GM12872 (cell line): ENCODE measurements around the gene RGL1.

Experiments
- TF ChIP-seq, protein P1 (sequence below): IDR thresholded peaks from 3 replicates; pipeline ENCODE4 v1.5.1; 2011; ENCODE audit warnings: low read depth, mild to moderate bottlenecking, low read length, moderate library complexity; ENCODE audit not compliant: insufficient read depth

Gene RGL1

DNA sequence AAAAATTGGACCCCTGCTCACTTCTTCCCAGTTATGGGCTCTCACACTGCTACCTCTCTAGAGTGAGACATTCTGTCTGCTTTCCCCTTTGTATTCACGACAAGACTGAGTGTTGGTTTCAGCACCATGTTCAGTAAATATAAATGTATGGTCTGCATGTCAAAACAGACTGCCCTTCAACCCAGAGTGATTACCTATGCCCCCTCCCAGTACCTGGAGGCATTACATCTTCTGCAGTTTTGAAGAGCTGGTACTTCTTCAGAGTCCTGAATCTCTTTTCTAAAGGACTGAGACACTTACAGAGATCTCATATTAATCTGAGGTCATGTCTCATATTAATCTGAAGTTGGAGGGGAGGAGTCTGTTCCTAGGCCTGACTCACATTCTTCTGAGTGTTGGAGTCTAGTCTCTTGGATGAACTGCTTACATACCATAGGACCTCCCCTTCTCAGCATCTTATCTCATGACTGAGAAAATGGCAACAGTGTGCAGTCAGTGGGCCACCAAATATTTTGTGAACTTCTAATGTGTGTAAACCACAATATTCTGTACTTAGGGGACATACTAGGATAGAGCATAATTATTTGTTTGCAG, 80.3 kb downstream of the RGL1 start:
- TF ChIP-seq, protein P1, sequence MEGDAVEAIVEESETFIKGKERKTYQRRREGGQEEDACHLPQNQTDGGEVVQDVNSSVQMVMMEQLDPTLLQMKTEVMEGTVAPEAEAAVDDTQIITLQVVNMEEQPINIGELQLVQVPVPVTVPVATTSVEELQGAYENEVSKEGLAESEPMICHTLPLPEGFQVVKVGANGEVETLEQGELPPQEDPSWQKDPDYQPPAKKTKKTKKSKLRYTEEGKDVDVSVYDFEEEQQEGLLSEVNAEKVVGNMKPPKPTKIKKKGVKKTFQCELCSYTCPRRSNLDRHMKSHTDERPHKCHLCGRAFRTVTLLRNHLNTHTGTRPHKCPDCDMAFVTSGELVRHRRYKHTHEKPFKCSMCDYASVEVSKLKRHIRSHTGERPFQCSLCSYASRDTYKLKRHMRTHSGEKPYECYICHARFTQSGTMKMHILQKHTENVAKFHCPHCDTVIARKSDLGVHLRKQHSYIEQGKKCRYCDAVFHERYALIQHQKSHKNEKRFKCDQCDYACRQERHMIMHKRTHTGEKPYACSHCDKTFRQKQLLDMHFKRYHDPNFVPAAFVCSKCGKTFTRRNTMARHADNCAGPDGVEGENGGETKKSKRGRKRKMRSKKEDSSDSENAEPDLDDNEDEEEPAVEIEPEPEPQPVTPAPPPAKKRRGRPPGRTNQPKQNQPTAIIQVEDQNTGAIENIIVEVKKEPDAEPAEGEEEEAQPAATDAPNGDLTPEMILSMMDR = no peak

DNA sequence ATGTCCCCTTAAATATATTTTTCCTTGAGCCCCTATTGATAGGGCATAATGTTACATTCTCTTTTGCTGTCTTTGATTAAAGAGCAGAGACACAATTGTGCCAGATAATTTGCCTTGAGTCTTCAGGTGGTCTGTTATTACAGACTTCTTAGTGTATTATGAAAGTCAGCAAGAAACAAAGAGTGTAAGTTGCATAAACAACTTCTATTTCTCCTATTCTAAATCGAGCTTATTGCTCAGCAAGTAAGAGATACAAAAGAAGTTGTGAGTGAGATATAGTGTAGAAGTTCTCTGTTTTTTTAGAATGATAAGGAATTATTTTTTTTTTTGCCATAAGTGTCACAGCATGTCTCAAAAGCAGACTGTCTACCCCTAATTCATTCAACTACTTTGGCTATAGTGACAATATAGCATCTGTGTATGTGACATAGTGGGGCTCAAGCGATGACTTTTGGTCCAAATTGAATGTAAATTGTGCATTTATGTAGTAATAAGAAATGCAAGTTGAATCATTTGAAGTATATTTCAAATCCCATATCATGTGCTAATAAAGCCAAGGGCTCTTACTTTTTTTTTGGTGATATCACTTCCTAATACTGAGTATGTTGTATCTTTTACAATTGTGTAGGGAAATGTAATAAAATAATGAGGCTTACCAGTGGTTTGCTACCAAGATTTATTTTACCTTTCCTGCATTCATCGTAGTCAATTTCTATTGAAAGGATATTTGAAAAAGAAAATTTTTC, 81.3 kb downstream of the RGL1 start:
- TF ChIP-seq, protein P1 = no peak

DNA sequence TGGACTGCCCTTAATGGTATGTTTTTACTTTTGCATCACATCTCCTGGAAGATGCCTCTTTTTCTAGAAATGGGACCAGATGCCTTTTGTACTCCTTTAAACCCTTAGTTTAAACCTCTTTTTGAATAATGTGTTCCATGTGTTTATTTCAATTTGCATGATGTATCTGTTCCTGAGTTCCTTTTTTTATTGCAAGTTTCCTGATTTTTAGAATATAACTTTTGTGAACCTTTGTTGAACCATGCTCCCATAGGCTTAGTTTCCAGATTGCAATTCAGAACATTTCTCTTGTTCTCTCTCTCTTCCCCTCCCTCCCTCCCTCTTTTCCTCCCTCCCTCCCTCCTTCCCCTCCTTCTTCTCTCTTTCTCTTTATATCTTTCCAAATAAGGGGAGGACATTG, 81.9 kb downstream of the RGL1 start:
- TF ChIP-seq, protein P1 = no peak

DNA sequence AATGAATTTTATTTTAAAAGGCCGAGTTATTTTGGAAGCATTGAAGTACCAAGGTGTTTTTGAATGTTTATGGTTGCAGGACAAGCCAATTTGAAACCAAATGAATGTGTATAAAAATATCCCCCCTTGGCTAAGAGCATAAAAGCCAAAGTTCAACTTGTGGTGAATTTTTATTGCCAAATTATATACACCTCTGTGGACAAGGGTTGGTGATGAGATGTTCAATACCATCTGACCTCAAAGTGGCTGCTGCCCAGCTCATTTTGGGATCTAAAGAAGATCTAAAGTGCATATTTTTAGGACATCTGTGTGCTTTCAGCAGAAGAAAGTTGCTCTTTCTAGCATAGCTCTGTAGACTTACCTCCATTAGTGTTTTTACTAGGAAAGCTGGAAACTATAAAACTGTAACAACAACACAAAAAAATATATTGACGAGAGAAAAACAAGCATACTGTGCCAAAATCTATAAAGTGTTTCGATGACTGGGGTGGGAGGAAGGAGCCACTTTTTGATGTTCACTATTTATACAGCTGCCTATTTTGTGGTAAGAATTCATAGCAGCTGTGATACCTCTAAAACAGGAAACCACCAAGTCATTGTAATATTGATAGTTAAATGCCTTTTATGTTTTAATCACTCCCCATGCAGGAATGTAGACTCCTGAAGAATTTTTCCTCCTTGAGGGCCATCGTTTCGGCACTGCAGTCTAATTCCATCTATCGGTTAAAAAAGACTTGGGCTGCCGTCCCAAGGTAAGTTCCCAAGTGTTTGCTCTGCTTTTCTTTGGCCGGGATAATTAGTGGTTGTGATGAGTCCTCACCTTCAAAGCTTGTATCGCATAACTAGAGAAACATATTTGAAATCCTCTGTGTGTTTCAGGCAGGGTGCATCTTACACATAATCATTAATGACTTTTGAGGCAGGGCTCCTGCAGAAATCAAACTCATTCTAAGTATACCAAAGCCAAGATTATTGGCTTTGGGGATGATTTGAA, 83.2 kb downstream of the RGL1 start:
- TF ChIP-seq, protein P1 = no peak

DNA sequence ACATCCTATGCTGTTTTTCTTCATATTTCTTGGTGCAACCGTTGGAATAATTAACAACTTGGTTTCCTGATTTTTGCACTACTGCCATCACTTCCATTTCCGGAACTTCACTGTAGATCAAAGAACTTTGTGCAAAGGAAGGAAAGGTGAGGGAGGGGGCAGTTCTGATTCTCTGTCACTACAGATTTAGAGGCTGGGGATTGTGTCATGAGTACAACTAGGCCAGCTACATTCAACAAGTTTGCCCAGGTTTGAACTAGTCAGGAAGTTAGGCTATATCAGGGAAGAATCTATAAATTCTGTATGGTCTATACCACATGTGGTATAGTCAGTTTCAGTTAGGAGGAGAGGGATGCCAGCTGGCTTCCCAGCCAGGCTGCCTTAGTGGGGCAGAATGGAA, 84.2 kb downstream of the RGL1 start:
- TF ChIP-seq, protein P1 = no peak

DNA sequence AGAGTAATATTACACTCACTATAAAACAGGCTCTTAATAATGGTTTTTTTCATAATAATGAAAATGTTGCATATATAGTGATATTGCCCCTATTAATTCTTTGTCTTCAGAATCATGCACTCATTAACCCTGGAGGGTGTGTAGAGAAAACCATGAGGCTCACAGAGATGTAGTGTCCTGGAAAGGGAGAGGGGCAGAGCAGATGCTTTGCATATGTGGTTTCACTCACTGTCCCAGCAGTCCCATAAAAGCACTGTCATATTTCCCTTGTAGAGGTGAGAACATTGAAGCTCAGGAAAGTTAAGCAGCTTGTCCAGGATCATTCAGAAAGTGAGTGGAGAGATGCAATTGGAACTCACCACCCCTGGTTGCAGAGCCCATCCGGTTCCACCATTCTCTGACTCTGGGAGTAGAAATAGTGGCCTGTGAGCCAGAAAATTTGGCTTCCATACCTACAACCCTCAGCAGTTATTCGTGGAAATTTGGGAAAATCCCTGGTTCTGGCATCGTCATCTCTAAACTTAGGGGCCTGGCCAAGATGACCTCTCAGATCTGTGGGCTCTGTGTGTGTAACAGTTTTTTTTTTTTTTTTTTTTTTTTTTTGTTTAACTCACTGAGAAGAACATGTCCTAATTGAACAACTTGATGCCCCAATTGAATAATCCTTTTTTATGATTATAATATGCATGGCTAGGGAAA, 86.4 kb downstream of the RGL1 start:
- TF ChIP-seq, protein P1 = no peak
